DMS53 (cell line): ENCODE results near the gene LRRC32.
"Not testable (repeated sequence)": the region's sequence is repeated elsewhere in the genome, so short reads cannot be mapped to it uniquely, and the experiment has no call there.

ENCODE experiments used
- DNase-seq: peaks from one replicate; lab custom pipeline; 2025; lab: John Stamatoyannopoulos, UW

Gene LRRC32

GRCh38 chr11:76610871-76611475 is 59.6 kb downstream of the LRRC32 start:
- DNase-seq = no peak

- no peak for DNase-seq
Measured at GRCh38 chr11:76610371-76610770, 60.2 kb downstream of the LRRC32 start.

DNA sequence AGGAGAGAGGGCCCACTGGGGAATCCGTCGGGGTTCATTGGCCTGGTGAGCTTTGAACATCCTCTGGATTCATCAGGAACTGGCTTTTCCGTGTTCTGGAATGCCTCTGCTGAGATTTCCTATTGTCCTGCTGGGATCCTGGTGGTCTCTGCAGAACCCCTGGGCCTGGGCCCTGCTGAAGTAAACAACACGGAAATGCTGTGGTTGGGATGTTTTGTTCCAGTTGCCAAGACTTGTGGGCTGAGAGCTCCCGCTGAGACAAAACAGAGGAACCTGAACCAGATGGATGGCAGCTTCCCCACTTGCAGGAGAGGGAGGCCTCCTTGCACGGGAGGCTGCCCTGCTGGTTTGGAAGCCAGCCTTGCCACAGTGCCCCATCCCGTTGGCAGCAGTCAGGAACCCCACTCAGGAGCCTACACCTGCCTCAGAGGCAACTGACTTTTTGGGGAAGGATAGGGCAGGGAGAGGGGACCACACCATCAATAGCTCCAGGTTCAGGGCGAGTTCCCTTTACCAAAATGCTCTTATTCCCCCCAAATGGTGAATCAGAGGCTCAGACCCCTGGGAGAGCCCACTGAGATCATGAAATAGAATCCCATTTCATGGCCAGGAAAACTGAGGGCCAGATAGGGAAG is 60.7 kb downstream of the LRRC32 start:
- no peak for DNase-seq

DNA sequence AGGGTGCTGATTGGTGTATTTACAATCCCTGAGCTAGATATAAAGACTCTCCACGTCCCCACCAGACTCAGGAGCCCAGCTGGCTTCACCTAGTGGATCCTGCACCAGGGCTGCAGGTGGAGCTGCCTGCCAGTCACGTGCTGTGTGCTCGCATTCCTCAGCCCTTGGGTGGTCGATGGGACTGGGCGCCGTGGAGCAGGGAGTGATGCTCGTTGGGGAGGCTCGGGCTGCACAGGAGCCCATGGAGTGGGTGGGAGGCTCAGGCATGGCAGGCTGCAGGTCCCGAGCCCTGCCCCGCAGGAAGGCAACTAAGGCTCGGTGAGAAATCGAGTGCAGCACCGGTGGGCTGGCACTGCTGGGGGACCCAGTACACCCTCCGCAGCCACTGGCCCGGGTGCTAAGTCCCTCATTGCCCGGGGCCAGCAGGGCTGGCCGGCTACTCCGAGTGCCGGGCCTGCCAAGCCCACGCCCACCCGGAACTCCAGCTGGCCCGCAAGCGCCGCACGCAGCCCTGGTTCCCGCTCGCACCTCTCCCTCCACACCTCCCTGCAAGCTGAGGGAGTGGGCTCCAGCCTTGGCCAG is 61.6 kb downstream of the LRRC32 start:
- not testable (repeated sequence) for DNase-seq

GRCh38 chr11:76608228-76608627 is 62.3 kb downstream of the LRRC32 start:
- DNase-seq = not testable (repeated sequence)
